ENCODE data around the gene TRPC4.

- TF ChIP-seq CTCF (conservative IDR thresholded peaks at IDR 0.05 in 1 of 2, IDR thresholded peaks at IDR 0.05 in 1 of 2; ENCODE audit: low read depth in 1 of 2, low read length in 2 of 2), result no peak
- TF ChIP-seq EZH2 (IDR thresholded peaks at IDR 0.05; ENCODE audit: low read length, missing control alignments), result no peak
These were observed 205.8 kb downstream of the TRPC4 start for GRCh38 chr13:37663724-37664123.

Data from fibroblast of lung (primary cell).